ENCODE measurements around the gene CD46. TPM values are rescaled to one million over a fixed set of nuclear protein-coding genes. Genes with fewer than 3 reads are reported as not detected.

The CD46 gene
- total RNA-seq, 1 donor from 2014 or later: 96.2 TPM

GRCh38 chr1:207825719-207826556 is 74.1 kb downstream of the CD46 start:
- ATAC-seq (peak; percentile 10), DNase-seq (ENCODE audit: low spot score) (peak; percentile 73)

GRCh38 chr1:207826557-207827487 is 75.0 kb downstream of the CD46 start:
- DNase-seq (ENCODE audit: low spot score) (peak; percentile 74), ATAC-seq (peak; percentile 32)

DNA sequence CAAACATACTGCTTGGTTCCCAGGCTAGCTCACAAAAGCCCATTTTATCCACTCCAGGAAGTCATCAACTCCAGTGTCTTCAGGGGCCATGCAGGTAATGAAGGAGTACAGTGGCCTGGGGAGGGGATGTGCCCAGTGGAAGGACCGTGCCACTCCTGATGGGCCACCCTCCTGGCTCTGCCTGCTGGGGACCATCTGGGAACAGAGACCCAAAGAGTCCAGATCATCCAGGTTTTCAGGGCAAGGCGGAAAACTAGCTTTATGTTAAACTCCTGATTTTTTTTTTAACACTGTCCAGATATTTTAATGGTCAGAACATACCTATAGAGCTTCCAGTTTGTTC is 75.6 kb downstream of the CD46 start:
- DNase-seq (ENCODE audit: low spot score) (no peak), ATAC-seq (no peak)

- ATAC-seq: no peak
- no peak for DNase-seq (ENCODE audit: low spot score)
These were observed 76.2 kb downstream of the CD46 start for GRCh38 chr1:207828046-207828445.

DNA sequence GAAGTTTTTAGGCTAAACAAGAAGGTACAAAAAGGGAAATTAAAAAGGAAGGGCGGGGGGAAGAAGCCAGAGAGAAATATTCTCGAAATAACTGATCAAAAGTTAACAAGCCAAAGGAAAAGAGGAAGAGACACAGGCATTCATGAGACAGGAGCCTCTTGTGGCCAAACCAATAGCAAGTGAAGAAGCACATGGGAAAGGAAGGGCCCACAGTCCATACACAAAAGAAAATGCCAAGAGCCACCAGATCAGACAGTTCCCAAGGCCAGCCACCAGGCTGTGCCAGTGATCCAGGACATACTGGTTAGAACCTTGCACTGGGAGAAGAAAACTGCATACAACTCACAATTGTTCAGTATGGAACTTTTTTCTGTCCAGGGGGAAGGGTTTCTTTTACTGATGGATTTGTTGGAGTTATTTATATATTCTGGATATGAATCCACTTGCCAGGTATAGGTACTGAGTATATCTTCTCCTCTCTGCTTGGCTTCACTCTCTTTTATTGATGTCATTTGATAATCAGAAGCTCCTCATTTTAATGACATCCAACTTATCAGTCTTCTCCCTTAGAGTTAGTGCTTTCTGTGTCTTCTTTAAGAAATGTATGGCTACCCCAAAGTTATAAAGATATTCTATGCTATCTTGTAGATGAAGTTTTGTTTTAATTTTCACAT is 76.8 kb downstream of the CD46 start:
- DNase-seq (ENCODE audit: low spot score) (peak; percentile 82), ATAC-seq (peak; percentile 72)

GRCh38 chr1:207829576-207829975 is 77.7 kb downstream of the CD46 start:
- ATAC-seq: no peak
- no peak for DNase-seq (ENCODE audit: low spot score)

DNA sequence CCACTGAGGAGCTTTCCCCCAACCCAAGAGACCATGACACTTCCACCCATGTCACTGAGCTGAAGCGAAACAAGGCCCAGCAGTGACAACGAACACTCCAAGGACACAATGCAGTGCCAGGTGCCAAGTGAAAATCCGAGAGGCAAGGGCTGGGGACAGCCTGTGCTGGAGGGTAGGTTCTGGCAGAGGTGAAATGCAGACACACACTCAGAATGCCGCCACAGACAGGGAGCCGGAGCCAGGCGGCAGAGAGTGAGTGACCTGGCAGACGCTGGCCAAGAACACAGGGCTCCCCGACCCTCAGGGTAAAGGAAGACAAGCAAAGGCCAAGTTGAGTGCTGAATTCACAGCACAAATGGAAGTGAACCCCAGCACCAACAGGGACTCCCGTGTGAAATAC is 78.9 kb downstream of the CD46 start:
- ATAC-seq (no peak), DNase-seq (ENCODE audit: low spot score) (no peak)

GRCh38 chr1:207831517-207832327 is 79.9 kb downstream of the CD46 start:
- ATAC-seq (no peak), DNase-seq (ENCODE audit: low spot score) (no peak)

- DNase-seq (ENCODE audit: low spot score) (no peak), ATAC-seq (no peak)
These were observed 80.9 kb downstream of the CD46 start for GRCh38 chr1:207832796-207833195.

- no peak for ATAC-seq
These were observed 81.5 kb downstream of the CD46 start for GRCh38 chr1:207833381-207833780.

DNA sequence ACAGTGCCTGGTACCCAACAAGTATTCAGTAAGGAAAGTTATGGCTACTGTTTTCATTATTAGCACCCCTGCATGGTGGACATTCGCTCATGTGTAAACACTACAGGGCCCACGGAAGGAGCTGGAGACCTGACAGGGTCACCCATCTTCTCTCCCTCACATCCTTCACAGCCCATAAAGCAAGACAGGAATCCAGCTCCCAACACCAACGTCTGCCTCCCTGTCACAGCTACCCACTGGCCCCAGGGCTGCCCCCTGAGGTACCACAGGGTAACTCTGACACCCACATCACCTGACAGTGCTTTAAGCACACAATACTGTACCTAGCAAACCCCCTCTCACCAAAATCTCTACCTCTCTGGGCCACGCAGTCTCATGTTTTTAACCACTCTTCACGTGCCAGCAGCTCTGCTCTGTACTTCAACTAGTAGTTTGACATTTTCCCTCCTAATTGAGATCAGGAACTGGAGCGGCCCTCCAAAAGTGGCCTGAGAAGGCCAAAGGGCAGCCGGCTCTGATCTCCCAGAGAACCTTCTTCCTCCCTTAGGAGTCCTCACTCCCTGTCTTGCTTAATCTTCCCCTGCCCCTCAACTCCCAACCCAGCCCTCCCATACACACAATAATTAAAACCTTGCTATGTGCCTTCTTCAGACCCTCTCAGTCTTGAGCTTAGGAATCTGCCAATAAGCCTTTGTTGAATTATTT is 82.3 kb downstream of the CD46 start:
- DNase-seq (ENCODE audit: low spot score) (no peak), ATAC-seq (no peak)

More at GRCh38 chr1:207833381-207833780, 81.5 kb downstream of the CD46 start:
- DNase-seq (ENCODE audit: low spot score): no peak

- DNase-seq (ENCODE audit: low spot score): no peak
- ATAC-seq: no peak
These were observed 84.1 kb downstream of the CD46 start for GRCh38 chr1:207835958-207836357.

- no peak for DNase-seq (ENCODE audit: low spot score)
- no peak for ATAC-seq
These were observed 84.9 kb downstream of the CD46 start for GRCh38 chr1:207836591-207837347.

- no peak for ATAC-seq
- DNase-seq (ENCODE audit: low spot score): no peak
These were observed 85.8 kb downstream of the CD46 start for GRCh38 chr1:207837673-207838072.

- no peak for DNase-seq (ENCODE audit: low spot score)
- peak; percentile 39 for ATAC-seq
These were observed 86.6 kb downstream of the CD46 start for GRCh38 chr1:207838156-207839082.

- no peak for ATAC-seq
- no peak for DNase-seq (ENCODE audit: low spot score)
These were observed 87.2 kb downstream of the CD46 start for GRCh38 chr1:207839083-207839413.

- ATAC-seq (no peak), DNase-seq (ENCODE audit: low spot score) (no peak)
These were observed 88.5 kb downstream of the CD46 start for GRCh38 chr1:207840380-207840779.

DNA sequence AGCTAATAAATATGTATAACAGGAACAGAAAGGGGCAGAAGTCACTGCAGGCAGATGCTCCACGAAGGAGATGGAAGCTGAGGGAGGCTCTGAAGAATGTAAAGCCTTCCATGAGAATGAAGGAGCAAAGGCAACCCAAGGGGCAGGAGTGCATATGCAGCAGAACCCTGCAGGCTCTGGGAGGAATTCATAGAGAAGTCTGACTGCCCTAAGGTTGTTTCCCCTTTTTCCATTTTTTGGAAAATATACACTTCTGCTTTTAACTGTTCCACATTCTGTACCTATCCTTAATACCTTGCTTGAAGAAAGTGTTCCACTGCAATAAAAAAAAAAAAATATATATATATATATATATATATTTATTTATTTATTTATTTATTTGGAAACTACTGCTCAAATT is 89.4 kb downstream of the CD46 start:
- DNase-seq (ENCODE audit: low spot score) (no peak), ATAC-seq (no peak)

Measured in left lobe of liver (tissue), 2 donors.